Measurements from ENCODE around the gene GPR156.
"Not testable (repeated sequence)": the region's sequence is repeated elsewhere in the genome, so short reads cannot be mapped to it uniquely, and the experiment has no call there.

The GPR156 gene

DNA sequence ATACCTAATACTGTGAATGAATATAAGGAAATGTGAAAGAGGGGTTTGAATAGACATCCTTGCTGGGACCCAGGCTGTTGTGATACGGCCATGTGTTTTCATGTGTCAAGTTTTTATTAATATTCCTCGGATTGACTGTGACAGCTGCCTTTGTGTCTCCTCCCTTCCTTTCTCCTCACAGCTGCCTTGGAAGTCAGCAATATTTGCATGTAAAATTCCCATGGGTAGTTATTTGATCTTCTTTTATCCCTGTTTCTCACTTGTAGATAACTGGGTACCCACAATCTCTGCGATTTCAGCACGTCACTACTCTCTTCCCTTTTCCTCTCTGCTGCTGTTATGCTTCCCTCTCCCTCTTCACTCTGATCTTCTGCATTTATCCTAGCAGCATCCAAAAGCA lies 9.4 kb downstream of the GPR156 start:
- no peak for DNase-seq (ENCODE audit: low read depth in 4 of 4, low spot score in 1 of 4)

DNA sequence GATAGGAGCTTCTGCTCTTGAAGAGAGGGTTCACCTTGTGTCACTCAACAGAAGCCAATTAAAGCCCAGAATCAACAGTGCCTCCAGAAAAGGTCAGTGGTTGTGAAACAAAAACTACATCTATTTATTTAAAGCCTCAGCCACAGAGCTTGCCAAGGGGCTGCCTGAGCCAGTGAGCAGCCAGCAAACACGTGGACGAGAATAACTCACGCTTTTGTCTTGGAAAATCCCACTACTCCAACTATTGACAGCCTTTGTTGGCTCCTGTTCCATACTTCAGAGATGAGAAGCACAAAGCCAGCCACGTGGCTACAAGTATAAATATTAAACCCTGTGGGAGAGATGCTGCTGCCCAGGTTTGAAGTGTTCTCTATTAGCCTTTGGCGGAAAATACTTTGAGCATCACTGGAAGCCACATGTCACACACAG lies 10.3 kb downstream of the GPR156 start:
- no peak for DNase-seq (ENCODE audit: low read depth in 4 of 4, low spot score in 1 of 4)

DNA sequence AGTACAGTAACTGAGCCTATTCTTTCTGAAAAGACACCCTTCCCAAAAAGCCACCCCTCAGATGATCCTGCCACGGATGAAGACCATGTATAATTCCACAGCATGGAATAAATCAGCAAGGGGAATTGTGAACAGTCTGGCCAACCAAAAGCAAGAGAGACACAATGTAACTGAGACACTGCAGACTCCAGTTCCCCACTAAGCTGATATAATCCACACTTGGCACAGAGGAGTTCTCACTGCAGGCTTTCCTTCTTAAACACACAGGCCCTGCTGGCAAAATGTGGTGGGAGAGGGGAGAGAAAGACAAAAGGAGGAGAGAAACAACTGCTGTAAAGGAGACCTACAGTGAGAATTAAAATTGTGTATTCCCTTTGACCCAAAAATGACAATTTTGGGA lies 12.7 kb downstream of the GPR156 start:
- no peak for DNase-seq (ENCODE audit: low read depth in 4 of 4, low spot score in 1 of 4)

DNA sequence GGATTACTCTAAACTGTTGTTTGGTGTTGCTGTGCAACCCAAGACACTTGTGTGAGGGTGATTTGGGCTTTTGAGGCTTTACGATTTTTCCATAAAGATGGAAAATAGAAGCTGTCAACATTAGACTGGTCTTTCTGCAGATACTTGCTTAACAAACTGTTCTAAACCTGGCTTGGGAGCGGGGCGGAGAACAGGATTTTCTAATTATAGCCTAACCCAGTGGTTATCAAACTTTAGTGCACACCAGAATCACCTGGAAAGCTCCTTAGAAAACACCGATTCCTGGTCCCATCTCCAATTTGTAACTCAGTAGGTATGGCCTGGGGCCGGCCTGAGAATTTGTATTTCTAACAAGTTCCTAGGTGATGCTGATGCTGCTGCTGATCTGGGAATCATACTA lies 19.0 kb downstream of the GPR156 start:
- no peak for DNase-seq (ENCODE audit: low read depth in 4 of 4, low spot score in 1 of 4)

DNA sequence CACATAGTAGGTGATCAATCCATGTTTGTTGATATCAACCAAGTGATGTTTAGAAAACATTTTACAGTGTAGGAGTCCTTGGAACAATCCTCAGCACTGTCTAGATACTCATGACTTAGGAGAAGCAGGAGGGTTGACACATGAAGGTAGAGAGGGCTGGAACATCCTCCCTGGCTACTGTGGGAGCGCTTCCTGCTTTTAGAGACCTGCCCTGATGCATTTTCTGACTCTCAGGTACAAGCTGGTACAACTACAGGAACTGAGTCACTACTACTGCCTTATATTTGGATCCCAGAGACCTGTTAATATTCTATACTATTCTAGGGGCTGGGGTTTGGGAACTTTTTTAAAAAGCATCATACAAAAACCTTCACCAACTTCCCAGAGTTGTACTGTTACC lies 20.1 kb downstream of the GPR156 start:
- no peak for DNase-seq (ENCODE audit: low read depth in 4 of 4, low spot score in 1 of 4)

DNA sequence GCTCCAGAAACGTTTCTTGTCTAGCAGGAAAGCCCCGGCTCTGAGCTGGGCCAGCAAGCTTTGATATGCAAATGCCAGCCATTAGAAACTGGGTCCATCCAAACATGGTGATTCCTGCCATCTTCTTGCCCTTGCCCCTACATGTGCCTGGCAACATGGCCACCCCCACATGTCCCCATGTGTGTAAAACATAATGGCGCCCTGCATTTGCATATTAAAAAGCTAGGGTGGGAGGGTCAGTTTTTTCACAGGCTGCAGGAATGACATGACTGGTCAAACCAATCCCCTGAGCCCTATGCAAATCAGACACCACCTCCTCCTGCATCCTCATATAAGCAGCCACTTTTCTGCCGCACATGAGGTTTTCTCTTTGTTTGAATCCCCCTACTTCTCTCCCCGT lies 21.2 kb downstream of the GPR156 start:
- no peak for DNase-seq (ENCODE audit: low read depth in 4 of 4, low spot score in 1 of 4)

DNA sequence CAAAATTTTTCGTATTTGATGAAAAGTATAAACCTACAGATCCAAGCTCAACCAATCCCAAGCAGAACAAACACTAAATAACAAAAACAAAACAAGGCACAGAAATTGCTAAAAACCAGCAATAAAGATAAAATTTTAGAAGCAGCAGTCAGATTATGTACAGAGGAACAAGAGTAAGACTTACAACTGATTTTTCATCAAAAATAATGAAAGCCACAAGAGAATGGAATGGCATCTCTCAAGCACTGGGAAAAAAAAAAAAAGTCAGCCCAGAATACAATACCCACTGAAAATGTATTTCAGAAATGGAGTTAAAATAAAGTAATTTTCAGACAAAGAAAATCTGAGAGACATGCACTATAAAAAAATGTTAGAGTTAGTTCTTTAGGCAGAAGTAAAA lies 27.0 kb downstream of the GPR156 start:
- no peak for DNase-seq (ENCODE audit: low read depth in 4 of 4, low spot score in 1 of 4)

DNA sequence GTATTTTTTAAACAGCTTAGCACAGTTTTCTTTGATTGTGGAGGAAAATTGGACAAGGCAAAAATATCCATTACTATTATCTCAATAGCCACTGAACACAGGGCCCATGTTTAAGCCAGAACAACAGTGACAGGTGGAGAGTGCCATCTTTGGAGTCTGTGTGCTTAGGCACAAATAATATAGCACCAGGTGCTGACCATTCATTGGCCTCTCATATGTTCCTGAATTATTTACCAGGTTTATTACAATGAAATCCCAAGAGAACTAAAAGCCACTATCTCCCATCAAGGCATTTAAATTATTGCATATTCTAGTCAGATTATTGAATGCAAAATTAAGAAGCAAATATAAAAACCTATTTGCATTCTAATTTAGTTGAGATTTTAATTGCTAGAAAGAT lies 39.6 kb downstream of the GPR156 start:
- no peak for DNase-seq (ENCODE audit: low read depth in 4 of 4, low spot score in 1 of 4)

DNA sequence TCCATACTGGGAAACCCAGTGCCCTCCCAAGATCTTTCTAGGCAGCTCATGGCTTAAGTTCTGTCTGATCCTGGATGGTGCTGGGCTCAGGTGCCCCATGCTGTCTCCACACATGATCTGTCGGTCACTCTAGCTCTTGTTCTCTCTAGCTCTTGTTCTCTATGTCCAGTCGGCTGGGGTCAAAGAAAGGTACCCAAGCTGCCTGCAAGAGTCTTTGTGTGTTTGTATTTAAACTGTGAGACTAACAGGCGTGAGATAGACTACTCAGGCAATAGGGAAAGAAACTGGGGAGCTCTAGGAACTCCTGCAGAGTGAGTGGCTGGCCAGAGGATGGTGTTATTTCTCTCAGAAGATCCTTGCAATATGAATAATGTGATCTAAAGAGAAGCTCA lies 40.2 kb downstream of the GPR156 start:
- DNase-seq (ENCODE audit: low read depth in 4 of 4, low spot score in 1 of 4): no peak

DNA sequence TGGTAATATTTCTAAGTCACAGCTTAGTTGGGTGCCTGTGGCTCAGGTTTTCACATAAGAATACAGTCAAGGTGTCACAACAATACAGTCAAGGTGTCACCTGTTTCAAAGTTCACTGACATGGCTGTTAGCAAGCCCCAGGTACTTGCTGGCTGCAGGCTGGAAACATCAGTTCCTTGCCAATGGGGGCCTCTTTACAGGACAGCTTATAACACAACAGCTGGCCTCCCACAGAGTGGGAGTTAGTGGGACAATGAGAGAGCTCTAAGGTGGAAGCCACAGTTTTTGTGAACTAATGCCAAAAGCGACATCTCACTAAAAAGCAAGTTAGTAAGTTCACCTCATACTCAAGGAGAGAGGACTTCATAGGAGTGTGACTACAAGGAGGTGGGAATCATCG lies 45.4 kb downstream of the GPR156 start:
- no peak for DNase-seq (ENCODE audit: low read depth in 4 of 4, low spot score in 1 of 4)

DNA sequence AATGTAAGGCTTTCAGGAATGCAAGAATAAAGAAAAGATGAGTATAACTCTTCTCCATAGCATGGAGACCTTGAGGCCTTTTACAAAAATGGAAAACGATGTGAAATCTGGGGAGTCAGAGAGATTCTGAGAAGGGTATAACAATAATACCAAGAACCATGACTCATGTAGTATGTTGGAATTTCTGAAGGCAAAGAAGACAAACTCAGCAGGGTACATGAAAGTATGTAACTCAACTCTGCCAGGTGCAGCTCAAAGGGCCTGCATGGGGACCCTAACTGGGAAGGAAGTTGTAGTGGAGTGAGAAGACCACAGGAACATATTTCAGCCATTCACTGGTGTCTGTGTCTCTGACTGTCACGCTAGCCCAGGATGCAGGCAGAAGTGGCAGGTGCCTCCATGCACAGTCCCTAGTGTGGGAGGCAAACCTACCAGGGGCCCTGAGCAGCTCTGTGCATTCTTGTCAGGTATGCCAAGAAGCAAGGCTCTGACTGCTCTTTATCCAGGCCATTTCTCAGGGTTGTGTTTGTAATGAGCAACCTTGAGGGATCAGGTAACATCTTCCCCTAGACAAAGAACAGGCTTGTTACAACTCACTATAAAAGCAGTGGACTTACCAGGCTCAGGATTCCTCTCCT lies 57.2 kb downstream of the GPR156 start:
- no peak for DNase-seq (ENCODE audit: low read depth in 4 of 4, low spot score in 1 of 4)

DNA sequence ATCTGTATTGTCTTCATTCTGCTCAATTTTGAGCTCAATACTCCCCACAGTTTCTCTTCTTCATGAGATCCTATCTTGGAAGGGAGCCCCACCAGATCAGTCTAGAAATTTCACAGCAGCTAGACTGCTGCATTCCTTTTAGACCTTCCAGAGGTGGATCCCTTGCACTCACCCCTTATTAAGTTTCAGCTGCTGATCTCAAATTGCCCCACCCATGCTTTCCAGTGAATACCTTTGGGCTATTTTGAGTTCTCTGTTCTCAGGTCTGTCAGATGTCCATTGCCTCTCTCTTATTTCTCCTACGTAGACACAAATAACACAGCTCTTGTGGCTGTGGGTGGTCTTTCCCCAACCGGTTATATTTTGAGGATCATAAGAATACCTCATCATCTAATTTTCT lies 60.8 kb downstream of the GPR156 start:
- no peak for DNase-seq (ENCODE audit: low read depth in 4 of 4, low spot score in 1 of 4)

DNA sequence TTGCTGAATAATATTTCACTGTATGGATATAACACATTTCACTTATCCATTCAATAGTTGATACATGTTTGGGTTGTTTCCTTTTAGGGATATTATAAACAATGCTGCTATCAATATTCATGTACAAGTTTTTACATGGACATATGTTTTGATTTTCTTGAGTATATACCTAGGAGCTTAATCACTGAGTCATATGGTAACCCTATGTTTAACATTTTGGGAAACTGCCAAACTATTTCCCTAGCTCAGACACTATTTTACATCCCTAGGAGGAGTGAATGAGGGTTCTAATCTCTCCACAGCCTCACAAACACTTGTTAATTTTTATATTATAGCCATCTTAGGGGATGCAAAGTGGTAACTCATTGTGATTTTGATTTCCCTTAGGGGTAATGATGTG lies 66.0 kb downstream of the GPR156 start:
- no peak for DNase-seq (ENCODE audit: low read depth in 4 of 4, low spot score in 1 of 4)

DNA sequence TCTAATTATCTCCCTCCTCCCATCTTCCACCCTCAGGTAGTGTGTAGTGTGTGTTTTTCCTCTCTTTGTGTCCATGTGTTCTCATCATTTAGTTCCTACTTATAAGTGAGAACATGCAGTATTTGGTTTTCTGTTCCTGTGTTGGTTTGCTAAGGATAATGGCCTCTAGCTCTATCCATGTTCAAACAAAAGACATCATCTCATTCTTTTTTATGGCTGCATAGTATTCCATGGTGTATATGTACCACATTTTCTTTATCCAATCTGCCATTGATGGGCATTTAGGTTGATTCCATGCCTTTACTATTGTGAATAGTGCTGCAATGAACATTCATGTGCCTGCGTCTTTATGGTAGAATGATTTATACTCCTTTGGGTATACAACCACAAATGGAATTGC lies 68.4 kb downstream of the GPR156 start:
- DNase-seq (ENCODE audit: low read depth in 4 of 4, low spot score in 1 of 4): not testable (repeated sequence)

DNA sequence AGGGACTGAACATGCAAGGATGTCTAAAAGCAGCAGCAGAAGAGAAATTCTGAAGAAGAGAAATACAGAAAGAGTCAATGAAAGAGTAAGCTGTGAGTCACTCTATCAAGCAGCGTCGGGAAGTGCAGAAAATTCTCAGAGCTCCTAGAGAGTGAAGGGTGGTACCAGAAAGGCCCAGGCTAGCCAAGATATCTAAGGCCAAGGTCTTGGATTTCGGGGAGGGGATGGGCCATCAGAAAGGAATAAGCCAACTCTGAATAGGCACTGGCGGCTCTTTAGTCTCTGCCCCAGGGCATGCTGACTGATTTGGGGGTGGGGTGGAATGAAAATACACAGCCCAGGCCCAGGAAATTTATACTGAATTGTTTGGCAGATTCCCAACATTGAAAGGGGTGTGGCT lies 70.8 kb downstream of the GPR156 start:
- no peak for DNase-seq (ENCODE audit: low read depth in 4 of 4, low spot score in 1 of 4)

DNA sequence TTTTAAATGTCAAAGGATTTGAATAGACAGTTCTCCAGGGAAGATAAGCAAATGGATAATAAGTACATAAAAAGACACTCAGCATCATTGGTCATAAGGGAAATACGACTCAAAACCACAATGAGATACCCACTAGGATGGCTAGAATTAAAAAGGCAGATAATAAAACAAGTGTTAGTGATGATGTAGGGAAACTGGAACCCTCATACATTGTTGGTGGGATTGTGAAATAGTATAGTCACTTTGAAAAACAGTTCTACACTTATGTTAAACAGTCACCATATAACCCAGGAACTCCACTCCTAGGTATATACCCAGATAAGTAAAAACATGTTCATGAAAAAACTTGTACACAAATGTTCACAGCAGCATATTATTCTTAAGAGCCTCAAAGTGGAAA lies 72.5 kb downstream of the GPR156 start:
- no peak for DNase-seq (ENCODE audit: low read depth in 4 of 4, low spot score in 1 of 4)

DNA sequence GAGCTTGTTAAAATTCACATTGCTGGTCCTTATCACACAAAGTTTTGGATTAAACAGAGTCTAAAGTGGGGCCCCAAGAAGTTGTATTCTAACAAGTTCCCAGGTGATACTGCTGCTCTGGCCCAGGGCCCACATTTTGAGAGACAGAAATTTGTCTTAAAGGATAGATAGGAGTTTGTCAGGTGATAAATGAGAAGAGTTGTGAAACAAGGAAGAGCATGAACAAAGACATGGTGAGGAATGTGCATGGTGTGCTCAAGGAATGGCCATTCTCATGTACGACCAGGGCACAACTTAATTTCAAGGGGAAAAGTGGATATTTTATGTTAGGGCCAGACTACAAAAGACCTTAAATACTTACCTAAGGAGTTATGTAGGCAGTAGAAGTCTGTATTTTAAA lies 75.6 kb downstream of the GPR156 start:
- no peak for DNase-seq (ENCODE audit: low read depth in 4 of 4, low spot score in 1 of 4)

DNA sequence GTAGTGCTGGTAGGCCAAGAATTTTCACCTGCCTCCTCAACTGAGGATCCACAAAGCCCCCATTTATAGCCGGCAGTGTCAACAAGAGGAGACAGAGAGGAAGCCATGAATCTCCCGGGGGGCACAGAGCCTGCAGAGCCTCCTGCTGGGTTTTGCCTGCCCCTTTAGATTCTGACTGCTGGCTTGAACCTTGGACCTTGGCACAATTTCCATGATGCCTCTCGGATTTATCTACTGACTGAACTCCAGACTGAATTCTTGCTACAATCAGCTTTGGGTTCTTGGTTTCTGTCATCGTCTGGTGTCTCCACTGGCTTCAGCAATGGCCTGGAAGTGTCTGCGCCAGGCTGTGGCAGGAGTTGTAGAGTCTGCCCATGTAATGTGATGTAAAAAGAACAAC lies 80.7 kb downstream of the GPR156 start:
- DNase-seq (ENCODE audit: low read depth in 4 of 4, low spot score in 1 of 4): no peak

DNA sequence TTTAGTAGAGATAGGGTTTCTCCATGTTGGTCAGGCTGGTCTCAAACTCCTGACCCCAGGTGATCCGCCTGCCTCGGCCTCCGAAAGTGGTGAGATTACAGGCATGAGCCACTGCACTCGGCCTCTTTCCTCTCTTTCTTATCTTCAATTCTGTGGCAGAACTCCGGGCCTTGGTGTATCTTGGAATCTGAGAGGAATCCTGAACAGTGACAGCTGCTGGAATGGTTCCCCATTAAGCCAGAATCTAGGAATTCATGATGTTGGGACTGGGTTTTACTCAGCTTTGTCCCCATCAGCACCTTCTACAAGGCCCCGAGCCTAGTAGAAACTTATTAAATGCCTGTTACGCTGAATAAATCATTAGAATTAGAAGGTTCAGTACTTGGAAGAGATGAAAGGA lies 81.4 kb downstream of the GPR156 start:
- DNase-seq (ENCODE audit: low read depth in 4 of 4, low spot score in 1 of 4): no peak

DNA sequence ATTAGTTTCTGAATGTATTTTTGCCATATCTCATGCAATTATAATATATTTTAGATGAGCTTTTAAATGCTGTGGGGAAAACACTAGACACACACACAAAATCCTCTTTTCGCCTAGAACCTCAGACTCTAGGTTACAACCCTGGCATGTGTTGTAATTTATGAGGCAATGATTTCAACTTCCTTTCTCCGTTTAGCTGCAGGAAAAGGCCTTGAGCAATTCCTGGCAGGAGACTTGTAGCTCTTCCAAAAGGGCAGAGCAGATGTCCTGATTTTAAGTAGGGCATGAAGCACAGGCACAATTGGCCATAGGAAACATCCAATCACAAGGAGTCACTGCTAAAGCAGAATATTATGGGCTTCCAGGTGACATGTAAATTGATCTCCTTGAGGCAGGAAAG lies 82.0 kb downstream of the GPR156 start:
- no peak for DNase-seq (ENCODE audit: low read depth in 4 of 4, low spot score in 1 of 4)

DNA sequence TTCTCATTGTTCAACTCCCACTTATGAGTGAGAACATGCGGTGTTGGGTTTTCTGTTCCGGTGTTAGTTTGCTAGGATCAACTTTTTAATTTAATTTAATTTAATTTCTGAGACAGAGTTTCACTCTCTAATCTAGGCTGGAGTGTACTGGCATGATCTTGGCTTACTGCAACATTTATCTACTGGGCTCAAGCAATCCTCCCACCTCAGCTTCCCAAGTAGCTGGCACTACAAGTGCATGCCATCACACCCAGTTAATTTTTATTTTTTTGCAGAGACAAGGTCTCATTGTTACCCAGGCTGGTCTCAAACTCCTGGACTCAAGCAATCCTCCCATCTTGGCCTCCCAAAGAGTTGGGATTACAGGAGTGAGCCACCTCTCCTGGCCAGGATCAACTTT lies 82.7 kb downstream of the GPR156 start:
- DNase-seq (ENCODE audit: low read depth in 4 of 4, low spot score in 1 of 4): no peak

DNA sequence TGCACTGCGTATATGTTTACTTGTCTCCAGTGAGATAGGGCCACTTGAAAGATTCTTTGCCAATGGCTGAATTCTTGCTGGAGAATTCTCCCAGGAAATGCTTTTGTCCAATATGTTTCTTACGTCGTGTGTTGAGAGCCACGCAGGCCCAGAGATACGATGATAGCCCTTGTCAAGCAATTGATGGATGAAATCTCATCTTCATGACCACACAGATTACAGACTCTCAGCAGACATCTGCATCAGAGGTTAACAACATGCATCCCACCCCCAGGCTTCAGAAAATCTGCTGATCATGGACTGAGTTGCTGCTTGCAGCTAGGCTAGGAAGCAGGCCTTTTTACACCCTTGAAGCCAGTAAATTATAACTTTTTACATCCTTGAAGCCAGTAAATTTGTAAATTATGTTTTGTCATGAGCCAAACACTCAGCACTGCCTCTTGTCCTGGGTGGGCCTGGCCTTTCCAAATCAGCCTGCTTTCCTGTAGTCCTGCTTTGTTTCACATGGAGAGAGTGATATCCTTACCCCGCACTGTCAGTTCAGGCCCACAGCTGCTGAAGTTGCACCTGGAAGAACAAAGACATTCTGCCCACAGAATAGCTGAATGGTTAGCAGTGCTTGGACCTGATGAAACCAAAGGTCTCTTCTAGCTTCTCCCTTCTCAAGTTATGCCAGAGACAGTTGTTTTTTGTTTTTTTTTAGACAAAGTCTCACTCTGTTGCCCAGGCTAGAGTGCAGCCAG lies 84.4 kb downstream of the GPR156 start:
- DNase-seq (ENCODE audit: low read depth in 4 of 4, low spot score in 1 of 4): no peak

DNA sequence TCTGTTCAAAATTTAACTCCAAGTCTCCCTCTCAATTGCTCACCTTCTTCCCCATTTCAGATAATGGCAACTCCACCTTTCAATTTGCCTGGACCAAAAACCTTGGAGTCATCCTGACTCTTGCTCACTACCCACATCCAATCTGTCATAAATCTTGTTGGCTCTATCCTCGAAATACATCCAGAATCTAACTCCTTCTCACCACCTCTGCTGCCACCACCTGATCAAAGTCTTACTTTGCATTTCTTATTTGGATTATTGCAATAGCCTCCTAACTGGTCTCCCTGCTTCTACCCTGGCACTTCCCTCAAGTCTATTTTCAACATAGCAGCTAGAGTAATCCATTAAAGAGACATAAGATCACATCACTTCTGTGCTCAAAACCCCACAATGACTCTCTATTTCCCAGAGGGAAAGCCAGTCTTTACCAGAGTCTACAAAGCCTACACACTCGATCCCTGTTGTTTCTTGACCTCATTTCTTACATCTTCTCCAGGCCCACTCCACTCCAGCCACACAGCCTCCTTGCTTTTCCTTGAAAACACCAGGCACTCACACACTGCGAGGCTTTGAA lies 86.6 kb downstream of the GPR156 start:
- DNase-seq (ENCODE audit: low read depth in 4 of 4, low spot score in 1 of 4): no peak
